ENCODE data around the gene NCS1. TPM values are rescaled to one million over a fixed set of nuclear protein-coding genes. Genes with fewer than 3 reads are reported as not detected.

Gene NCS1
- total RNA-seq, 2 donors from 2014 or later: 3.8 to 21.3 TPM

DNA sequence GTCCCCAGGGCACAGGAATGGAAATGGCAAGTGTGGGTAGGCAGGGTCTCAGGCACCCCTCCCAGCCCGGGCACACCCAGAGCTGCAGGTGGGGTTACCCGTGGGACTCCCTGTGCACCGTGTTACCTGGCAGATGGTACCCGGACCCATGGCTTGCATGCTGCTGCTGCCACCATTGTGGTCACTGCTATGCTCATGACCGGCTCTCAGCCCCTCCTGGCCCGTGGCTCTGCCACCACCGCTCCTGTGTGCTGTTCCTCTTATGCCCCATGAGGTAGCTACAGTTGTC is 71.6 kb downstream of the NCS1 start:
- H3K9me3 ChIP-seq: no peaks in the 10 kb centered on the region
- H3K4me3 ChIP-seq: no peak overlapping the region
- no peaks in the 10 kb centered on the region for H3K27me3 ChIP-seq
- no peaks in the 10 kb centered on the region for H3K36me3 ChIP-seq
- DNase-seq: no peak
- H3K4me1 ChIP-seq: no peaks in the 10 kb centered on the region
- H3K9ac ChIP-seq (ENCODE audit: low read depth in 2 of 2, low read length in 2 of 2): no peak overlapping the region
- intact Hi-C loops (cut with DNase I): loop anchor here (10.0 kb wide), 1 partner anchor 101 kb away; no protein-coding TSS in a partner anchor
- TF ChIP-seq, protein P1, sequence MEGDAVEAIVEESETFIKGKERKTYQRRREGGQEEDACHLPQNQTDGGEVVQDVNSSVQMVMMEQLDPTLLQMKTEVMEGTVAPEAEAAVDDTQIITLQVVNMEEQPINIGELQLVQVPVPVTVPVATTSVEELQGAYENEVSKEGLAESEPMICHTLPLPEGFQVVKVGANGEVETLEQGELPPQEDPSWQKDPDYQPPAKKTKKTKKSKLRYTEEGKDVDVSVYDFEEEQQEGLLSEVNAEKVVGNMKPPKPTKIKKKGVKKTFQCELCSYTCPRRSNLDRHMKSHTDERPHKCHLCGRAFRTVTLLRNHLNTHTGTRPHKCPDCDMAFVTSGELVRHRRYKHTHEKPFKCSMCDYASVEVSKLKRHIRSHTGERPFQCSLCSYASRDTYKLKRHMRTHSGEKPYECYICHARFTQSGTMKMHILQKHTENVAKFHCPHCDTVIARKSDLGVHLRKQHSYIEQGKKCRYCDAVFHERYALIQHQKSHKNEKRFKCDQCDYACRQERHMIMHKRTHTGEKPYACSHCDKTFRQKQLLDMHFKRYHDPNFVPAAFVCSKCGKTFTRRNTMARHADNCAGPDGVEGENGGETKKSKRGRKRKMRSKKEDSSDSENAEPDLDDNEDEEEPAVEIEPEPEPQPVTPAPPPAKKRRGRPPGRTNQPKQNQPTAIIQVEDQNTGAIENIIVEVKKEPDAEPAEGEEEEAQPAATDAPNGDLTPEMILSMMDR (IDR thresholded peaks at IDR 0.05): no peak
- no peak overlapping the region for H3K27ac ChIP-seq

DNA sequence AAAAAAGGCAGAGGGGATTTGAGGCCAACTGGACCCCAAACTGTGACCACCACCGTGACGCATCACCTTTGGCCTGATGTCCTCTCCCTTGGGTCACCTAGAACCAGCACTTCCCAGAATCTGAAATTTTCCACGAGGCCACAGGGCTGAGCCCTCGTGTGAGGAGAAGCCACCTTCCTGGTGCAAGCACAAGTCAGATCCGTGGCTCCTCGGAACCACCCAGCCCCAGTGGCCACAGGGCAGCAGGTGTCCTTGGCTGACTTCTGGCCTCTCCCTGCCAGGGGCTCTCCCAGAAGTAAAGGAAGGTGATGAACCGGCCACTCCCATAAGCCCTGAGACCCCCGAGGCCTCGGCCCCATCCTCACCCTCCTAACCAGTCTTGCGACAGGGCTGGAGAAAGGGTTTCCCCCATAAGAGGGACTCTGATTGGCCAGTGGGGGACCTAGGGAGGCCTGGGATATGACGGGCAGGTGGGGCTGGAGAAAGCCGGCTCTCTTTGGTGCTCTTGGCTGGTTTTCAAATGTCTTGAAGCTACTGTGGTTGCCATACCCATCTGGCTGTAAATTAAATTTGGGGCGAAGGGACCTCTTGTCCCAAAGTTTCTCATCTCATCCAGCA is 72.5 kb downstream of the NCS1 start:
- Histone ChIP-seq H3K27me3 (no peaks in the 10 kb centered on the region), H3K9ac (ENCODE audit: low read depth in 2 of 2, low read length in 2 of 2) (no peak overlapping the region), H3K4me1 (no peaks in the 10 kb centered on the region), H3K27ac (no peak overlapping the region), H3K9me3 (no peaks in the 10 kb centered on the region), H3K36me3 (no peaks in the 10 kb centered on the region), H3K4me3 (no peak overlapping the region)
- intact Hi-C loops (cut with DNase I): loop anchor here (10.0 kb wide), 1 partner anchor 100 kb away; no protein-coding TSS in a partner anchor
- TF ChIP-seq, protein P1 (IDR thresholded peaks at IDR 0.05): no peak
- DNase-seq: no peak

DNA sequence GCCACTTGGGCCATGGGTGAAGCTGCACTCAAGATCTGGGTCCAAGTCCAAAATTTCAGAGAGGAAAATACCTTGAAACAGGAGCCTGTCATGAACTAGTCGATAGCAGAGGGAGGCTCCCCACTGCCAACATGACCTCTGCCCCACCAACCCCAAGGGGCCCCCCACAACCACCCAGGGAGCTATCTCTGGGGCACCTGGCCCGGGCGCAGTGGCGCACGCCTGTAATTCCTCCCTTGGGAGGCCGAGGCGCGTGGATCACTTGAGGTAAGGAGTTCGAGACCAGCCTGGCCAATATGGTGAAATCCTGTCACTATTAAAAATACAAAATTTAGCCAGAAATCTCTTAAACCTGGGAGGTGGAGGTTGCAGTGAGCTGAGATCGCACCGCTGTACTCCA is 73.3 kb downstream of the NCS1 start:
- Histone ChIP-seq H3K27me3 (no peaks in the 10 kb centered on the region), H3K4me3 (no peak overlapping the region), H3K4me1 (no peaks in the 10 kb centered on the region), H3K9me3 (no peaks in the 10 kb centered on the region), H3K9ac (ENCODE audit: low read depth in 2 of 2, low read length in 2 of 2) (no peak overlapping the region), H3K27ac (no peak overlapping the region), H3K36me3 (no peaks in the 10 kb centered on the region)
- TF ChIP-seq, protein P1 (IDR thresholded peaks at IDR 0.05): no peak
- intact Hi-C loops (cut with DNase I): loop anchor here (10.0 kb wide), 1 partner anchor 99 kb away; no protein-coding TSS in a partner anchor
- no peak for DNase-seq

DNA sequence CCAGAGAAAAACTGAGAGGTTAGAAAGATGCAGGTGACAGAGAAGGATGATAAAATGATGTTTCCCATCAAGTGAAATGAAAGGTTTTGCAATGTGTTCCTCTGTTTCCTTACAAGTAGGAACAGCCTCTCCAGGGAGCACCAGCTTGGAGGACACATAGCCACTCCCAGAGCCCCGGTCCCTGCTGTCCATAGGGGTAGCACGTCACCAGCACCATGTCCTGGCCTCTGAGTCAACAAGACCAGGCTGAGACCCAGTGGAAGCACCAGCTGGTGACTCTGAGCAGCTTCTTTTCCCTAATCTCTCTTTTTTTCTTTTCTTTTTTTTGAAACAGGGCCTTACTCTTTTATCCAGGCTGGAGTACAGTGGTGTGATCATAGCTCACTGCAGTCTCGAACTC is 73.9 kb downstream of the NCS1 start:
- Histone ChIP-seq H3K4me1 (no peaks in the 10 kb centered on the region), H3K27ac (no peak overlapping the region), H3K9ac (ENCODE audit: low read depth in 2 of 2, low read length in 2 of 2) (no peak overlapping the region), H3K4me3 (no peak overlapping the region), H3K9me3 (no peaks in the 10 kb centered on the region), H3K36me3 (no peaks in the 10 kb centered on the region), H3K27me3 (no peaks in the 10 kb centered on the region)
- TF ChIP-seq, protein P1 (IDR thresholded peaks at IDR 0.05): no peak
- DNase-seq: no peak
- intact Hi-C loops (cut with DNase I): loop anchor here (10.0 kb wide), 1 partner anchor 99 kb away; no protein-coding TSS in a partner anchor

DNA sequence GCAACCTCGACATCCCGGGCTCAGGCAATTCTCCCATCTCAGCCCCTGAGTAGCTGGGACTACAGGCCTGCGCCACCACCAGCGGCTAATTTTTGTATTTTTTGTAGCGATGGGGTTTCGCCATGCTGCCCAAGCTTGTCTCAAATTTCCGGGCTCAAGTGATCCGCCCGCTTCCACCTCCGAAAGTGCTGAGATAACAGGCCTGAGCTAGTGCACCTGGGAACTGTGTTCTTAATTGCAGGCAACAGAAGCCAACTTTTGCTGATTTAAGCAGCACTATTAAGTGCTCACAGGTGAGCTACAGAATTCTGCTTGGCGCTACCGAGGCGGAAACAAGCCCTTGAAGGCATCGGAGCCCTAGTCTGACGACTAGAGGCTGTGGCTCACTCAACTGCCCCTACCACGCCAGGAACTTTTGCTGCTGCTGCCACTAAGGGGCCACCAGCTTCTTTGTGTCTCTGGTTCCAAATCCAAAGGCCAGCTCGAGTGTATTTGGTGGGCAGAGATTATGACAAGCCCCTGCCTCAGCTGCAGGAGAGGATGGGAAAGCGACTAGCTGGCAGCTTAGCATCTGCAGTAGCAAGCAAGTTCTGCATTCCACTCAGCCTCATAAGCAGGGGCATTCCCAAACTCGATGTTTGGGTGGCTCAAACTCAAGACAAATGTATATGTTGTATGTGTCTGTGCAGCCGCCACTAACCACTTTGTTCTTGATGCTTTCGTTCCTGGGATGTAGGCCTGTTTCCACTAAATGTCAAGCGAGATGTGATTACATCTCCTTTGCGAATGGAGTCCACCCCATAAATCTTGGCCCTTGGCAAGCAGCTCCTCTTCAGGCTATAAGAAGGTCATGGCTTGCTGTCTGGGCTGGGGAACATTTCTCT is 82.8 kb downstream of the NCS1 start:
- Histone ChIP-seq H3K27ac (no peak overlapping the region), H3K36me3 (no peaks in the 10 kb centered on the region), H3K9me3 (no peaks in the 10 kb centered on the region), H3K4me3 (no peak overlapping the region), H3K27me3 (no peaks in the 10 kb centered on the region), H3K9ac (ENCODE audit: low read depth in 2 of 2, low read length in 2 of 2) (no peak overlapping the region), H3K4me1 (no peaks in the 10 kb centered on the region)
- no peak for DNase-seq
- intact Hi-C loops (cut with DNase I): no loop called here
- TF ChIP-seq, protein P1 (IDR thresholded peaks at IDR 0.05): no peak

Measured in colonic mucosa (tissue), 4 donors.